Measurements from ENCODE around the gene ADAMTS7.
"Not testable (repeated sequence)": the region's sequence is repeated elsewhere in the genome, so short reads cannot be mapped to it uniquely, and the experiment has no call there.

ADAMTS7 gene

DNA sequence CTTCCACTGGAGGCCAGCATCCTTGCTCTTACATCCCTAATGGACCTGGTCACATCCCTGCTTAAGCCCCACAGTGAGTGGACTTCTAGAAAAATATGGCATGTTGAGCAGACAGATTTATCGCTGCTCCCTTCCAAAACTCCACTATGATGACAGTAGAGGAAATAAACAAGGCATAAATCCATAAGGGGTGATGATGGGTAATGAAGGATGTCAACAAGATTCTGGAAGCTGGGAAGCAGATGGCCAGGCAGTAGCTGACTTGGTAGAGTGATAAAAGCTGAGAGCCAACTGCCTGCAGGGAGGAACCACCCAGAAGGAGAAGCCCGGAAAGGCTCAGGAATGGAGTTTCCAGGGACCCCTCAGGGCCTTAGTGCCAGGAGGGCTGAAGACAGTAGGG lies 28.9 kb downstream of the ADAMTS7 start:
- DNase-seq (ENCODE audit: low read depth in 2 of 2) = not testable (repeated sequence)

- not testable (repeated sequence) for DNase-seq (ENCODE audit: low read depth in 2 of 2)
These were observed 29.9 kb downstream of the ADAMTS7 start for GRCh38 chr15:78781381-78781780.

GRCh38 chr15:78779975-78780374 lies 31.3 kb downstream of the ADAMTS7 start:
- DNase-seq (ENCODE audit: low read depth in 2 of 2) = not testable (repeated sequence)

DNA sequence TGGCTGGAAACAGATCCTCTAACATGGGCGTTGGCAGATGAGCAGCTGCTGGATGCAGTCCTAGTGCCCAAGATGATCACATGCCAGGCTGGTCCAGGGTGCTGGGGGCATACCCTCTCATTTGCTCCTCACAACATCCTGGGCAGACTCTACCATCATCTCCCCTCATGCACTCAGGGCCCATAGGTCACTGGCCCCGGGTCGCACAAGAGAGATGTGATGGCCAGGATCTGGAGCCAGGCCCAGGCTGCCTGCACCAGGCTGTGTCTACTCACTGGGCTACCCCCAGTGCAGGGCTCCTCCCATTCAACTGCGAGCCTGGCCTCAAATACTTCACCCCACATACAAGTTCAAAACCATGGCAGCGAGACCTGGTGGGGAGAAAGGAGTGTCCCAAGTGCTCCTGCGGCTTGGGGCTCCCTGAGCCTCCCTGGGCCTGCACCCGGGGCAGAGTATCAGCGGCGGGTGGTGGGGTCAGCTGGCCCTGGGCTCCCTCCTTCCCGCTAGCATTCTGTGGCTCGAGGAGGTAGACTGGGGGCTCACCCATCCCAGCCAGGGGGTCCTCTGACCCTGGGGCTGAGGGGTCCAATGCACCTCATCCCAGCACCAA lies 32.0 kb downstream of the ADAMTS7 start:
- not testable (repeated sequence) for DNase-seq (ENCODE audit: low read depth in 2 of 2)

- DNase-seq (ENCODE audit: low read depth in 2 of 2) = no peak
These were observed 32.8 kb downstream of the ADAMTS7 start for GRCh38 chr15:78778422-78778821.

GRCh38 chr15:78777953-78778345 lies 33.3 kb downstream of the ADAMTS7 start:
- DNase-seq (ENCODE audit: low read depth in 2 of 2) = not testable (repeated sequence)

- not testable (repeated sequence) for DNase-seq (ENCODE audit: low read depth in 2 of 2)
These were observed 33.8 kb downstream of the ADAMTS7 start for GRCh38 chr15:78777290-78777952.

- DNase-seq (ENCODE audit: low read depth in 2 of 2) = not testable (repeated sequence)
These were observed 35.0 kb downstream of the ADAMTS7 start for GRCh38 chr15:78776046-78776925.

DNA sequence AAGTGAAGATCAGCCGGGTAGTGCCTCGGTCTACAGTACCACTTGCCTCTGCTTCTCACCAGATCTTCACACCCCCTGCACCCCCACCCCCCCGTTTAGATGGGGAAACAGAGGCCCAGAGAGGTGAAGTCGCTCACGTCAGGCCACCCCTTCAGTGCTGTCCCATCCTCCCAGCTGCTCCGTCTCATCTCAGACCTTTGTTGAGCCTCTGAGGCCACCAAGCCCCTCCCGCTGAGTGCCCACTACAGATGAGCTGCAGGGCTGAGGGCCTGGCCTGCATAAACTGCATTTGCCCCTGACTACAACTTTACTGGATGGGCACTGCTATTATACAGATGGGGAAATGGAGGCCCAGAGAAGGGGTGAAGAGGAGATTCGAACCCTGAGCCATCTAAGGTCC lies 35.8 kb downstream of the ADAMTS7 start:
- DNase-seq (ENCODE audit: low read depth in 2 of 2) = no peak

GRCh38 chr15:78774451-78774990 lies 36.7 kb downstream of the ADAMTS7 start:
- DNase-seq (ENCODE audit: low read depth in 2 of 2) = not testable (repeated sequence)

DNA sequence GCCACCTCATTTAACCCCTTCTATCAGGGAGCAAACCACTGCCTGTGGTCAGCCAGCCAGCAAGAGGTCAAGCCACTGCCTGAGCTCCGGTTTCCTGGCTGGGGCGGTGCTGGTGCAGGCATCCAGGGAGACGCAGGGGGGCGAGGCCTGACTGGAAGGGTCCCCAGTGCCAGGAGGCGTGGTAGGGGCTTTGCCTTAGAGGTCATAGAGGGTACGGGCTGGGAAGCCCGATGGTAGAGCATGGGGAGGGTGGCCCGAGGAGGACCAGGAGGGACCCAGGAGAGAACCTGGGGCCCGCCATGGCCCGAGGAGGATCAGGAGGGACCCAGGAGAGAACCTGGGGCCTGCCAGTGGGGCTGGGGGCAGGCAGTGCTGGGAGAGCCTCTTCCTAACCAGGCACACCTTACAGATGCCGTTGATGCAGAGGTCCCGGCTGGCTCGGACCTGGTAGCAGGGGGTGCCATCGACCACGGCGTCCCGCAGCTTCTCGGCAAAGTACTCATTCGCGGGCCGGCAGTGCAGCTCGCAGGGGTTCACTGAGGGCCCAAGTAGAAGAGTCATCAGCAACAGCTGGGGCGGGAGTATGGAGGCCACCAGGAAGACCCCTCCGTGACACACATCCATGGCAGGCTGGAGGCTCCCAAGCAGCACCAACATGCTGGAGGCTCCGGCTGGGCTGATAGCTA lies 37.4 kb downstream of the ADAMTS7 start:
- not testable (repeated sequence) for DNase-seq (ENCODE audit: low read depth in 2 of 2)

DNA sequence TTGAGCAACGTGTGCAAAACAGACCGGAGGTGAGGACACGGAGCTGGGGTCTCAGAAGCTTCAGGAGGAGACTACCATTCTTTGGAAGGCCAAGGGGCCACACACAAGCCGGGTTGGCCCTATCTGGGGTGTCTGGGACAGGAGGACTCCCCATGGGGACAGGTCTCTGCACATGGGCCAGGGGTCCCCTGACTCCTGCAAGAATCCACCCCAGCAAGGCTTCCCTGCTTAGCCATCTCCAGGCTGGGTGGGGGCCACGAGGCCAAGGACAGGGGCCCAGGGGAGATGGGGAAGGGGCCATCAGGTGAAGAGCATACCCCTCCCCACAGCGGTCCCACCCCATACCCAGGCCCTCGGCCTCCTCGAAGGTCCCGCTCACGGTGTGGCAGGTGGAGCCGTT lies 38.5 kb downstream of the ADAMTS7 start:
- no peak for DNase-seq (ENCODE audit: low read depth in 2 of 2)

GRCh38 chr15:78771436-78772000 lies 39.7 kb downstream of the ADAMTS7 start:
- not testable (repeated sequence) for DNase-seq (ENCODE audit: low read depth in 2 of 2)

DNA sequence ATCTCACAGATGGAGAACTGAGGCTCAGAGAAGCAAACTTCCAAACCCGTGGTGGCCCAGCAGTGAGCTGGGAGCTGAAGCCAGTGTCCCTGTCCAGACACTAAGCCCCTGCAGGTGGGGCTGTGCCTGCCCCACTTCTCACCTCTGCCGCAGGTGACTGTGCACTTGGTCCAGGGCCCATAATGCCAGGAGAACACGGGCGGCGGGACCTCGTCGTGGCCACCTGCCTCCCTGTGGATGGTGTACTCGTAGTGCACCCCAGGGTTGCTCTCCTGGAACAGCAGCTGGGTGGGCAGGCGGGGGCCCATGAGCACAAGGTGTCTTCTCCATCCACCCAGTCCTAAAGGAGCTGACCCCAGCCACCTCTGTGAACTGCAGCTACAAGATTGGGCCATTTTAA lies 40.2 kb downstream of the ADAMTS7 start:
- DNase-seq (ENCODE audit: low read depth in 2 of 2) = not testable (repeated sequence)

GRCh38 chr15:78769473-78770225 lies 41.6 kb downstream of the ADAMTS7 start:
- DNase-seq (ENCODE audit: low read depth in 2 of 2) = not testable (repeated sequence)

DNA sequence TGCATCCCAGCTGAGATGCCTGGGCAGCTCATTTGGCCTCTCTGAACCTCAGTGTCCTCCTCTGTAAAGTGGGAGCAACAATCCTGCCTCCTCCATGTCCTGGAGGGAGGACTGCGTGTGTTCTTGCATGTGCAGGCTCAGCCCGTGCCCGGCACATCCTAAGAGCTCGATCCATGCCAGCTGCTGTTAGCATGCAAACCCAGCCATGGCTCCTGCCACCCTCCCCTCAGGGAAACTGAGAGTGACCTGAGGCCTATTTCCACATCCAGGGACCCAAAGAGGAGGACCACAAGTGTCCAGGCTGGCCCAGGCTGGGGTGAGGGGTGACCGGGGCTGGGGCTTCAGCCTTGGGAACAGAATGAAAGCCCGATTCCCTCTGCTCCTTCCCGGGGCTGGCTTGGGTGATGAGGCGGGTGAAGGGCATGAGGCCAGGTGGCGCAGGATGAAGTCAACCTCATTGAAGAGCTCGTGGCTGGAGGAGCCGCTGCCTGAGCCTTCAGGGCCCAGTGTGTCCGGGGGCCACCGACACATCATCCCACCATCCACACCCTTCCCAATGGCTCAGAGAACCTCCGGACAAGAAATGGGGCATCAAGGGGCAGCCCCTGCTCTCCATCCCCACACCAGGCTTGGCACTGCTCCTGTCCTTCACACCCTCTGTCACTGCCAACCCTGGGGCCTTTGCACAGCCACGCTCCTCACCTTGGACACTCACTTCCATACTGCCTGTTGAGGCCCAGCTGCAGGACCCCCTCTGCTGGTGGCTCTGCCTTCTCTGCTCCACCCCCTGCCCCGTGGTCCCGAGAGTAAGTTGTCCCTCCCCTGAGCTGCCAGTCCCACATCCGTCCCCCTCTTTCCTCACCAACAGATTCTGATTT lies 42.5 kb downstream of the ADAMTS7 start:
- no peak for DNase-seq (ENCODE audit: low read depth in 2 of 2)

DNA sequence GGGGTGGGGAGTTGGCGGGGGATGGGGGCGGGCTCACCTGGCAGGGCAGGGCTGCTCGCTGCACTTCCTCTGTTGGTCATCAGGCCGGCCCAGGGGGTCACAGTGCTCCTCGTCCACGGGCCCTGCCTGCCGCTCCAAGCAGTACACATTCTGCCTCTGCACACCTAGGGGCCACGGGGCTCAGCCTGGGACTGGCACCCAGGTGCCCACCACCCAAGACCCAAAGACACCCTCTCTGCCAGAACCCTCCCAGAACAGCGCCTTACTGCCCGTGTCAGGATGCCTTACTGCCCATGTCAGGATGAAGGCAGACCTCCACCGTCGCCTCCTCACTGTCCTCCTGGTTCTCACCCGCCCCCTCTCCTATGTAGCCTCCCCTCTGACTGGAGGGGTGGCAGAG lies 43.2 kb downstream of the ADAMTS7 start:
- no peak for DNase-seq (ENCODE audit: low read depth in 2 of 2)

- DNase-seq (ENCODE audit: low read depth in 2 of 2) = no peak
These were observed 43.8 kb downstream of the ADAMTS7 start for GRCh38 chr15:78767331-78767951.

DNA sequence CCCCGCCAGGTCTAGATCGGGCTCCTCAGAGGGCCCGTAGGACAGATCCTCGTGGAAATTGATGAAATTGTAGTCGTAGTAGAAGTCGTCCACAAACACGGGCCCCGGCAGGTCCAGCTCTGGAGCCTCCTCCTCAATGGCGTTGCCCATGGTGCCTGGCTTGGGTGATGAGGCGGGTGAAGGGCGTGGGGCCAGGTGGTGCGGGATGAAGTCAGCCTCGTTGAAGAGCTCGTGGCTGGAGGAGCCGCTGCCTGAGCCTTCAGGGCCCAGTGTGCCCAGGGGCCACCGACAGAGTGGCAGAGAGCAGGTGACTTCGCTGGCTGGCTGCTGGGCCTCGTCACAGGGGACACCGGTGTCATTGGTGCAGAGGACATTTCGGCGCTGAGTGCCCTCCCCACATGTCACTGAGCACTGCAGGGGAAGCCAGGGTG lies 44.6 kb downstream of the ADAMTS7 start:
- not testable (repeated sequence) for DNase-seq (ENCODE audit: low read depth in 2 of 2)

All from stimulated activated CD8-positive, alpha-beta memory T cell treated with anti-CD3 and anti-CD28 coated beads, Interleukin-7, amount 100 ng/mL, for 4 hours (primary cell).